Measurements from ENCODE around the gene MATCAP1. TPM values are rescaled to one million over a fixed set of nuclear protein-coding genes. Genes with fewer than 3 reads are reported as not detected.

The MATCAP1 gene
- total RNA-seq, 1 experiment from 2014 or later, result 33.9 TPM

- H3K4me3 ChIP-seq (ENCODE audit: low read depth, low read length, poor library complexity, severe bottlenecking), result no peak overlapping the region
- H3K4me1 ChIP-seq (ENCODE audit: insufficient read depth, low read length, poor library complexity, severe bottlenecking), result no peaks in the 10 kb centered on the region
- ChIA-PET POLR2A (ENCODE audit: low non-redundant PET) (no interaction called here), CTCF (interaction anchor here (0.6 kb wide), 1 partner anchor 20 kb away, joined by 3 read pairs; no protein-coding TSS in a partner anchor)
- no peak for TF ChIP-seq EZH2 (IDR thresholded peaks at IDR 0.05; ENCODE audit: borderline replicate concordance, low read depth, low read length, poor library complexity, severe bottlenecking)
- no peak for TF ChIP-seq CTCF (conservative IDR thresholded peaks at IDR 0.05; ENCODE audit: low read depth, low read length)
- BruUV-seq (replicated peaks), result no TSS peak
- H3K27me3 ChIP-seq (replicated peaks; ENCODE audit: insufficient read depth, low read depth, low read length, poor library complexity), result no peaks in the 10 kb centered on the region
- H3K9me3 ChIP-seq (ENCODE audit: low read depth, low read length, poor library complexity, severe bottlenecking), result no peaks in the 10 kb centered on the region
- H3K36me3 ChIP-seq (ENCODE audit: insufficient read depth, low read length, poor library complexity, severe bottlenecking), result peaks cover 7% of the 10 kb centered on the region
- H3K27ac ChIP-seq (ENCODE audit: low read depth, low read length, poor library complexity, severe bottlenecking), result no peak overlapping the region
- intact Hi-C loops (cut with micrococcal nuclease; ENCODE audit: unreplicated experiment), result no loop called here
- no peak for DNase-seq (ENCODE audit: low spot score)
These were observed 23.7 kb upstream of the MATCAP1 start for GRCh38 chr16:67207249-67208091.

- POLR2A ChIA-PET (ENCODE audit: low non-redundant PET), result no interaction called here
- no peak for TF ChIP-seq CTCF (conservative IDR thresholded peaks at IDR 0.05; ENCODE audit: low read depth, low read length)
- TF ChIP-seq EZH2 (IDR thresholded peaks at IDR 0.05; ENCODE audit: borderline replicate concordance, low read depth, low read length, poor library complexity, severe bottlenecking), result no peak
- no peak for DNase-seq (ENCODE audit: low spot score)
- intact Hi-C loops (cut with micrococcal nuclease; ENCODE audit: unreplicated experiment), result no loop called here
- H3K4me3 ChIP-seq (ENCODE audit: low read depth, low read length, poor library complexity, severe bottlenecking), result no peak overlapping the region
- no peaks in the 10 kb centered on the region for H3K9me3 ChIP-seq (ENCODE audit: low read depth, low read length, poor library complexity, severe bottlenecking)
- H3K4me1 ChIP-seq (ENCODE audit: insufficient read depth, low read length, poor library complexity, severe bottlenecking), result no peaks in the 10 kb centered on the region
- CTCF ChIA-PET, result no interaction called here
- H3K36me3 ChIP-seq (ENCODE audit: insufficient read depth, low read length, poor library complexity, severe bottlenecking), result peaks cover 13% of the 10 kb centered on the region
- BruUV-seq (replicated peaks), result no TSS peak
- H3K27me3 ChIP-seq (replicated peaks; ENCODE audit: insufficient read depth, low read depth, low read length, poor library complexity), result no peaks in the 10 kb centered on the region
- no peak overlapping the region for H3K27ac ChIP-seq (ENCODE audit: low read depth, low read length, poor library complexity, severe bottlenecking)
These were observed 23.1 kb upstream of the MATCAP1 start for GRCh38 chr16:67206838-67207248.

GRCh38 chr16:67206129-67206837 is 22.5 kb upstream of the MATCAP1 start:
- ChIA-PET CTCF (no interaction called here), POLR2A (ENCODE audit: low non-redundant PET) (interaction anchor here (0.6 kb wide), 1 partner anchor 26 kb away, joined by 8 read pairs; no protein-coding TSS in a partner anchor)
- no peak for TF ChIP-seq CTCF (conservative IDR thresholded peaks at IDR 0.05; ENCODE audit: low read depth, low read length)
- TF ChIP-seq EZH2 (IDR thresholded peaks at IDR 0.05; ENCODE audit: borderline replicate concordance, low read depth, low read length, poor library complexity, severe bottlenecking), result no peak
- Histone ChIP-seq H3K27me3 (replicated peaks; ENCODE audit: insufficient read depth, low read depth, low read length, poor library complexity) (no peaks in the 10 kb centered on the region), H3K4me3 (ENCODE audit: low read depth, low read length, poor library complexity, severe bottlenecking) (no peak overlapping the region), H3K4me1 (ENCODE audit: insufficient read depth, low read length, poor library complexity, severe bottlenecking) (no peaks in the 10 kb centered on the region), H3K27ac (ENCODE audit: low read depth, low read length, poor library complexity, severe bottlenecking) (no peak overlapping the region), H3K9me3 (ENCODE audit: low read depth, low read length, poor library complexity, severe bottlenecking) (no peaks in the 10 kb centered on the region), H3K36me3 (ENCODE audit: insufficient read depth, low read length, poor library complexity, severe bottlenecking) (peaks cover 18% of the 10 kb centered on the region)
- BruUV-seq (replicated peaks), result no TSS peak
- DNase-seq (ENCODE audit: low spot score), result no peak
- intact Hi-C loops (cut with micrococcal nuclease; ENCODE audit: unreplicated experiment), result no loop called here
